H1 (cell line): ENCODE measurements around the gene TIMP3. TPM values are rescaled to one million over a fixed set of nuclear protein-coding genes. Genes with fewer than 3 reads are reported as not detected.

Experiments used
- CTCF ChIA-PET: fragments of 300-600 bp; sonication (Branson Sonifier 250); formaldehyde crosslinking; loops from one replicate; lab custom pipeline; 2021; ENCODE audit not compliant: partially characterized antibody; lab: Charles Lee
- POLR2A ChIA-PET: fragments of 300-600 bp; sonication (Branson Sonifier 250); formaldehyde crosslinking; loops from one replicate; lab custom pipeline; 2021; ENCODE audit warnings: inconsistent platforms; ENCODE audit not compliant: partially characterized antibody; lab: Charles Lee
- DNase-seq, 2 experiments: peaks; one replicate each; pipeline versions ENCODE4 v3.0.0 to v3.0.0-alpha.2; 2010 to 2022; ENCODE audit warnings: low spot score in 2 of 2, low read depth in 1 of 2, mixed read lengths in 1 of 2
- FAIRE-seq: peaks from 2 replicates; lab custom pipeline; 2011; peaks lifted over from hg19 to GRCh38; lab: Jason Lieb, UNC
- H2AFZ ChIP-seq: 2 replicates; pipeline ENCODE4 v1.8.1; 2012; ENCODE audit warnings: low read length, inconsistent platforms
- H2AK5ac ChIP-seq: 2 replicates; pipeline ENCODE4 v1.6.1; 2013; ENCODE audit warnings: low read depth, low read length
- H2BK120ac ChIP-seq: replicated peaks from 2 replicates; pipeline ENCODE3; 2013; ENCODE audit warnings: low read depth, low read length, inconsistent platforms
- H2BK12ac ChIP-seq: 2 replicates; pipeline ENCODE4 v1.6.1; 2013; ENCODE audit warnings: low read depth, low read length
- H2BK15ac ChIP-seq: 2 replicates; pipeline ENCODE4 v1.6.1; 2013; ENCODE audit warnings: low read length
- H2BK20ac ChIP-seq: 2 replicates; pipeline ENCODE4 v1.6.1; 2013; ENCODE audit warnings: low read length
- H2BK5ac ChIP-seq: 2 replicates; pipeline ENCODE4 v1.6.1; 2013; ENCODE audit warnings: low read depth, low read length
- H3K14ac ChIP-seq: 2 replicates; pipeline ENCODE4 v1.6.1; 2013; ENCODE audit warnings: inconsistent platforms; ENCODE audit not compliant: insufficient read length
- H3K18ac ChIP-seq: 2 replicates; pipeline ENCODE4 v1.6.1; 2013; ENCODE audit warnings: low read length; ENCODE audit errors: extremely low read depth
- H3K23ac ChIP-seq: 2 replicates; pipeline ENCODE4 v1.6.1; 2013; ENCODE audit warnings: inconsistent platforms; ENCODE audit not compliant: insufficient read length
- H3K23me2 ChIP-seq: 2 replicates; pipeline ENCODE4 v1.6.1; 2013; ENCODE audit warnings: low read depth, low read length
- H3K27ac ChIP-seq: 2 replicates; pipeline ENCODE4 v1.6.1; 2011; ENCODE audit warnings: low read depth, low read length, inconsistent platforms
- H3K27me3 ChIP-seq, 4 experiments: replicated peaks in 1 of 4; 1 replicate in 1 of 4; 2 replicates in 3 of 4; pipeline versions ENCODE4 v1.6.1 to v1.8.1; 2011 to 2013; ENCODE audit warnings: low read length in 3 of 4, mild to moderate bottlenecking in 3 of 4, inconsistent platforms in 2 of 4, mixed read lengths in 2 of 4, moderate library complexity in 1 of 4; ENCODE audit not compliant: control insufficient read depth in 3 of 4, insufficient read depth in 3 of 4; ENCODE audit errors: extremely low read depth in 1 of 4
- H3K36me3 ChIP-seq, 4 experiments: 2 replicates each; pipeline versions ENCODE4 v1.6.1 to v1.8.1; 2011 to 2013; ENCODE audit warnings: mild to moderate bottlenecking in 4 of 4, low read length in 3 of 4, moderate library complexity in 2 of 4, control low read depth in 1 of 4, inconsistent platforms in 1 of 4; ENCODE audit not compliant: insufficient read depth in 4 of 4, control insufficient read depth in 2 of 4
- H3K4ac ChIP-seq: replicated peaks from 2 replicates; pipeline ENCODE3; 2013; ENCODE audit warnings: low read length, low read depth, mixed read lengths, inconsistent platforms; ENCODE audit not compliant: insufficient read length
- H3K4me1 ChIP-seq, 4 experiments: replicated peaks in 1 of 4; 1 replicate in 1 of 4; 2 replicates in 3 of 4; pipeline versions ENCODE4 v1.6.1 to v1.8.1; 2011 to 2013; ENCODE audit warnings: low read length in 3 of 4, inconsistent platforms in 2 of 4, mixed read lengths in 1 of 4; ENCODE audit not compliant: insufficient read depth in 4 of 4, control insufficient read depth in 3 of 4
- H3K4me2 ChIP-seq, 2 experiments: 2 replicates each; pipeline versions ENCODE4 v1.6.1 to v1.8.1; 2011 to 2013; ENCODE audit warnings: low read depth in 2 of 2, low read length in 2 of 2, control low read depth in 1 of 2, inconsistent platforms in 1 of 2, mild to moderate bottlenecking in 1 of 2; ENCODE audit not compliant: insufficient read depth in 1 of 2
- H3K4me3 ChIP-seq, 4 experiments: fragments of 200-600, 300-600 bp in 1 of 4; sonication (generic), shearing (Covaris generic), sonication (Bioruptor Twin) in 1 of 4; 2 replicates each; pipeline versions ENCODE4 v1.5.1 to v1.8.1; 2011 to 2016; ENCODE audit warnings: low read length in 4 of 4, low read depth in 3 of 4, control low read depth in 2 of 4, inconsistent platforms in 2 of 4, mild to moderate bottlenecking in 2 of 4, mixed read lengths in 1 of 4, moderate library complexity in 1 of 4; ENCODE audit not compliant: insufficient read depth in 2 of 4; ENCODE audit errors: extremely low read depth in 1 of 4
- H3K56ac ChIP-seq: replicated peaks from 2 replicates; pipeline ENCODE3; 2013; ENCODE audit warnings: low read depth, mild to moderate bottlenecking, mixed read lengths, low read length, inconsistent platforms; ENCODE audit not compliant: insufficient read length
- H3K79me1 ChIP-seq: 2 replicates; pipeline ENCODE4 v1.6.1; 2013; ENCODE audit warnings: low read depth, low read length, control low read depth
- H3K79me2 ChIP-seq, 2 experiments: 2 replicates each; pipeline versions ENCODE4 v1.6.1 to v1.8.1; 2012 to 2013; ENCODE audit warnings: low read length in 2 of 2, mild to moderate bottlenecking in 2 of 2, inconsistent platforms in 1 of 2; ENCODE audit not compliant: insufficient read depth in 2 of 2, control insufficient read depth in 1 of 2
- H3K9ac ChIP-seq, 4 experiments: replicated peaks in 1 of 4; 1 replicate in 1 of 4; 2 replicates in 3 of 4; pipeline versions ENCODE4 v1.6.1 to v1.8.1; 2011 to 2013; ENCODE audit warnings: low read depth in 3 of 4, low read length in 3 of 4, control low read depth in 2 of 4, mild to moderate bottlenecking in 2 of 4, moderate library complexity in 2 of 4, inconsistent platforms in 1 of 4; ENCODE audit errors: extremely low read depth in 1 of 4
- H3K9me3 ChIP-seq, 2 experiments: 2 replicates each; pipeline versions ENCODE4 v1.6.1 to v1.8.1; 2012 to 2013; ENCODE audit warnings: mild to moderate bottlenecking in 2 of 2, moderate library complexity in 2 of 2, control low read depth in 1 of 2, inconsistent platforms in 1 of 2, low read depth in 1 of 2, low read length in 1 of 2, mixed read lengths in 1 of 2; ENCODE audit not compliant: insufficient read depth in 2 of 2
- H4K20me1 ChIP-seq, 2 experiments: replicated peaks in 1 of 2; 2 replicates each; pipeline versions ENCODE3 to v1.8.1; 2011 to 2013; ENCODE audit warnings: inconsistent platforms in 2 of 2, low read length in 2 of 2, mild to moderate bottlenecking in 1 of 2; ENCODE audit not compliant: insufficient read depth in 2 of 2, control insufficient read depth in 1 of 2
- H4K5ac ChIP-seq: 2 replicates; pipeline ENCODE4 v1.6.1; 2013; ENCODE audit warnings: low read length, low read depth, mixed read lengths, inconsistent platforms; ENCODE audit not compliant: insufficient read length
- H4K8ac ChIP-seq: 2 replicates; pipeline ENCODE4 v1.8.0; 2013; ENCODE audit warnings: mild to moderate bottlenecking, moderate library complexity, low read length, inconsistent platforms; ENCODE audit not compliant: insufficient read depth; ENCODE audit errors: extremely low read depth
- H4K91ac ChIP-seq: replicated peaks from 2 replicates; pipeline ENCODE3; 2013; ENCODE audit warnings: low read length, mixed read lengths, inconsistent platforms; ENCODE audit not compliant: insufficient read length
- BCL11A ChIP-seq, 2 experiments: IDR thresholded peaks; one replicate each; pipeline ENCODE4 v1.6.1; 2011; ENCODE audit warnings: low read depth in 2 of 2, low read length in 2 of 2, mild to moderate bottlenecking in 2 of 2
- CTBP2 ChIP-seq: IDR thresholded peaks from 2 replicates; pipeline ENCODE4 v1.7.0; 2011; ENCODE audit warnings: borderline replicate concordance, mild to moderate bottlenecking, moderate library complexity, mixed read lengths, low read length; ENCODE audit not compliant: insufficient read depth, insufficient read length
- E2F6 ChIP-seq: IDR thresholded peaks from 2 replicates; pipeline ENCODE4 v1.6.1; 2012; ENCODE audit warnings: inconsistent platforms
- EGR1 ChIP-seq: IDR thresholded peaks from 2 replicates; pipeline ENCODE4 v1.6.1; 2011; ENCODE audit warnings: low read depth, low read length, borderline replicate concordance
- FOSL1 ChIP-seq: IDR thresholded peaks from 2 replicates; pipeline ENCODE4 v1.6.1; 2011; ENCODE audit warnings: mild to moderate bottlenecking, low read depth, low read length, moderate library complexity; ENCODE audit not compliant: insufficient read depth
- MAFK ChIP-seq: IDR thresholded peaks from 2 replicates; pipeline ENCODE4 v1.6.1; 2012; ENCODE audit warnings: low read depth, mild to moderate bottlenecking, improper control_type of control experiment, low read length
- POLR2A ChIP-seq, 2 experiments: IDR thresholded peaks; 1 replicate in 1 of 2; 2 replicates in 1 of 2; pipeline ENCODE4 v1.6.1; 2011; ENCODE audit warnings: low read depth in 2 of 2, low read length in 2 of 2, mild to moderate bottlenecking in 2 of 2; ENCODE audit errors: control extremely low read depth in 1 of 2
- RAD21 ChIP-seq, 2 experiments: IDR thresholded peaks in 1 of 2; conservative IDR thresholded peaks in 1 of 2; 2 replicates each; pipeline ENCODE4 v1.6.1; 2011; ENCODE audit warnings: low read depth in 2 of 2, low read length in 2 of 2, improper control_type of control experiment in 1 of 2, inconsistent platforms in 1 of 2, mild to moderate bottlenecking in 1 of 2, moderate library complexity in 1 of 2
- RFX5 ChIP-seq: IDR thresholded peaks from 2 replicates; pipeline ENCODE4 v1.6.1; 2011; ENCODE audit warnings: low read depth, low read length, improper control_type of control experiment, borderline replicate concordance
- TBP ChIP-seq: IDR thresholded peaks from 2 replicates; pipeline ENCODE4 v1.6.1; 2011; ENCODE audit warnings: low read depth, low read length, improper control_type of control experiment
- WGBS, 2 experiments: shearing (Covaris generic) in 1 of 2; methylation state at CpG; one replicate each; pipeline versions ENCODE4 v1.1.6 to v1.1.7; 2013 to 2015; ENCODE audit warnings: low lambda C conversion rate in 2 of 2, mixed read lengths in 2 of 2, inconsistent platforms in 1 of 2, low coverage in 1 of 2, missing lambda C conversion rate in 1 of 2; ENCODE audit not compliant: insufficient replicate concordance in 2 of 2, insufficient coverage in 1 of 2, insufficient read length in 1 of 2; ENCODE audit errors: extremely low coverage in 1 of 2, missing lambda C conversion rate in 1 of 2; 5-methylcytosine and 5-hydroxymethylcytosine counted together
- polyA plus RNA-seq, 7 experiments: library from polyadenylated mRNA; depleted of rRNA in 3 of 7; stranded (reverse) in 5 of 7; unstranded in 2 of 7; fragments of >200 nt in 5 of 7; fragments of 200-250 nt in 2 of 7; gene quantifications; 1 replicate in 5 of 7; 2 replicates in 1 of 7; 4 replicates in 1 of 7; pipeline versions ENCODE4 v1.2.1 to v1.2.3, GENCODE V29; 2011 to 2013; ENCODE audit warnings: missing spikeins in 2 of 7, mixed read lengths in 2 of 7
- total RNA-seq: library from RNA; stranded (reverse); fragmentation: NEBNext Ultra II Directional; extraction: Animal tissue kit (Norgen Biotek cat#: 25700); gene quantifications from 2 replicates; pipeline ENCODE4 v1.2.1, GENCODE V29; 2021

TIMP3 gene
- total and polyA plus RNA-seq, 2 of the 8 experiments (the other 6 are each of a cell fraction or from before 2014, with no cell fraction given): 1.3 to 4.7 TPM

- no peak overlapping the region for H3K18ac ChIP-seq
- no peak overlapping the region for H3K9ac ChIP-seq
- H3K79me2 ChIP-seq: no peaks in the 10 kb centered on the region
- DNase-seq (no peak), FAIRE-seq (no peak)
- H3K4ac ChIP-seq: no peak overlapping the region
- H3K4me1 ChIP-seq: no peaks in the 10 kb centered on the region
- H3K56ac ChIP-seq: no peak overlapping the region
- CTCF ChIA-PET: no interaction called here
- H2BK12ac ChIP-seq: no peak overlapping the region
- H3K27me3 ChIP-seq: no peaks in the 10 kb centered on the region
- no peak overlapping the region for H2BK20ac ChIP-seq
- POLR2A ChIA-PET: no interaction called here
- no peak overlapping the region for H2BK120ac ChIP-seq
- no peak overlapping the region for H4K5ac ChIP-seq
- peaks cover 0 to 3% (median 1%) of the 10 kb centered on the region in 4 experiments; a peak in 2 of 8 replicates for H3K36me3 ChIP-seq
- no peak overlapping the region for H4K91ac ChIP-seq
- H3K27ac ChIP-seq: no peak overlapping the region
- H2BK5ac ChIP-seq: no peak overlapping the region
- no peak overlapping the region for H2BK15ac ChIP-seq
- H3K14ac ChIP-seq: no peak overlapping the region
- no peak overlapping the region for H2AK5ac ChIP-seq
- H3K4me2 ChIP-seq: no peak overlapping the region
- H3K23ac ChIP-seq: no peak overlapping the region
- no peak for TF ChIP-seq TBP
- no peak for TF ChIP-seq CTBP2
- TF ChIP-seq RFX5: no peak
- TF ChIP-seq EGR1: no peak
- no peak for TF ChIP-seq E2F6
- TF ChIP-seq BCL11A (IDR thresholded peaks at IDR 0.05; ENCODE audit: low read depth in 2 of 2, low read length in 2 of 2): no peak
- TF ChIP-seq RAD21 (IDR thresholded peaks at IDR 0.05 in 1 of 2, conservative IDR thresholded peaks at IDR 0.05 in 1 of 2; ENCODE audit: low read depth in 2 of 2, low read length in 2 of 2): no peak
- no peak for TF ChIP-seq FOSL1
- no peak for TF ChIP-seq POLR2A (IDR thresholded peaks at IDR 0.05; ENCODE audit: control extremely low read depth in 1 of 2, low read depth in 2 of 2, low read length in 2 of 2)
- TF ChIP-seq MAFK: no peak
- WGBS, 2 experiments: 80% methylated on average over 3 of the region's 3 CpGs; no CpG with 5 or more reads in 1 of the 2 experiments
- no peaks in the 10 kb centered on the region for H3K23me2 ChIP-seq
- H3K79me1 ChIP-seq: peaks cover 2% of the 10 kb centered on the region; the same call in 1 of the 2 replicates
- peaks cover 3 to 4% of the 10 kb centered on the region in 2 experiments for H4K20me1 ChIP-seq
- no peak overlapping the region for H3K4me3 ChIP-seq
- no peak overlapping the region for H4K8ac ChIP-seq
- no peaks in the 10 kb centered on the region for H3K9me3 ChIP-seq
- H2AFZ ChIP-seq: no peak overlapping the region
These were observed 87.5 kb downstream of the TIMP3 start for GRCh38 chr22:32888976-32889375.
